Smooth muscle cell (in vitro differentiated cells): ENCODE results near the gene CRX. TPM values are rescaled to one million over a fixed set of nuclear protein-coding genes. Genes with fewer than 3 reads are reported as not detected.
"Not testable (repeated sequence)": the region's sequence is repeated elsewhere in the genome, so short reads cannot be mapped to it uniquely, and the experiment has no call there.

Experiments used
- DNase-seq: peaks from one replicate; lab custom pipeline; 2025; ENCODE audit not compliant: unreplicated experiment; lab: John Stamatoyannopoulos, UW
- H2AFZ ChIP-seq: fragments of 200-600 bp; sonication (generic); 2 replicates; pipeline ENCODE4 v1.6.0; 2016; ENCODE audit warnings: antibody characterized with exemption, low read depth, mild to moderate bottlenecking
- H3F3A ChIP-seq: fragments of 200-600 bp; sonication (generic); 2 replicates; pipeline ENCODE4 v1.6.0; 2017; ENCODE audit warnings: antibody characterized with exemption, low read depth
- H3K27ac ChIP-seq: fragments of 200-600 bp; sonication (generic); 2 replicates; pipeline ENCODE4 v1.5.1; 2016; ENCODE audit warnings: low read depth, mild to moderate bottlenecking
- H3K27me3 ChIP-seq: fragments of 200-600 bp; sonication (generic); 2 replicates; pipeline ENCODE4 v1.6.1; 2016; ENCODE audit warnings: low read depth, mild to moderate bottlenecking
- H3K36me3 ChIP-seq: fragments of 200-600 bp; sonication (generic); 2 replicates; pipeline ENCODE4 v1.5.1; 2016; ENCODE audit warnings: low read depth
- H3K4me1 ChIP-seq: fragments of 200-600 bp; sonication (generic); 2 replicates; pipeline ENCODE4 v1.5.1; 2016; ENCODE audit warnings: low read depth
- H3K4me2 ChIP-seq: fragments of 200-600 bp; sonication (generic); 2 replicates; pipeline ENCODE4 v1.6.0; 2016; ENCODE audit warnings: mild to moderate bottlenecking
- H3K4me3 ChIP-seq: fragments of 200-600 bp; sonication (generic); 2 replicates; pipeline ENCODE4 v1.5.1; 2016; ENCODE audit warnings: mild to moderate bottlenecking
- H3K79me2 ChIP-seq: fragments of 200-600 bp; sonication (generic); 2 replicates; pipeline ENCODE4 v1.6.0; 2016; ENCODE audit warnings: low read depth, mild to moderate bottlenecking
- H3K9ac ChIP-seq: fragments of 200-600 bp; sonication (generic); 2 replicates; pipeline ENCODE4 v1.6.0; 2016; ENCODE audit warnings: low read depth
- H3K9me3 ChIP-seq: fragments of 200-600 bp; sonication (generic); replicated peaks from 2 replicates; pipeline ENCODE4 v1.5.1; 2016; ENCODE audit warnings: low read depth
- H4K20me1 ChIP-seq: fragments of 200-600 bp; sonication (generic); 2 replicates; pipeline ENCODE4 v1.6.0; 2016; ENCODE audit warnings: low read depth
- CTCF ChIP-seq: fragments of 200-600 bp; sonication (generic); IDR thresholded peaks from 2 replicates; pipeline ENCODE4 v1.5.1; 2017; ENCODE audit warnings: borderline replicate concordance, mild to moderate bottlenecking, antibody characterized with exemption; ENCODE audit not compliant: insufficient read depth, poor library complexity, severe bottlenecking
- WGBS: methylation state at CpG from one replicate; pipeline ENCODE4 v1.1.7; 2016; ENCODE audit warnings: low lambda C conversion rate; 5-methylcytosine and 5-hydroxymethylcytosine counted together
- polyA plus RNA-seq: library from polyadenylated mRNA; unstranded; fragments of >200 nt; fragmentation: Nextera tagmentation; extraction: Ambion mirVana; gene quantifications from 2 replicates; pipeline ENCODE4 v1.2.1, GENCODE V29; 2016
- total RNA-seq: library from RNA; depleted of rRNA; stranded (reverse); fragments of >200 nt; gene quantifications from 2 replicates; pipeline ENCODE4 v1.2.3, GENCODE V29; 2014

The CRX gene
- total and polyA plus RNA-seq, 2 experiments from 2014 or later = not detected

- Histone ChIP-seq H3K4me1 (no peaks in the 10 kb centered on the region), H3K4me2 (no peak overlapping the region), H3K79me2 (no peaks in the 10 kb centered on the region), H3K27me3 (no peaks in the 10 kb centered on the region), H3K27ac (no peak overlapping the region), H2AFZ (no peak overlapping the region), H4K20me1 (no peaks in the 10 kb centered on the region), H3K9ac (no peak overlapping the region), H3K4me3 (no peak overlapping the region), H3F3A (no peaks in the 10 kb centered on the region), H3K36me3 (no peaks in the 10 kb centered on the region), H3K9me3 (no peaks in the 10 kb centered on the region)
- WGBS = 95% methylated on average over 15 of the region's 25 CpGs
- DNase-seq = no peak
- no peak for TF ChIP-seq CTCF
These were observed 19.2 kb upstream of the CRX start for GRCh38 chr19:47802521-47803043.

DNA sequence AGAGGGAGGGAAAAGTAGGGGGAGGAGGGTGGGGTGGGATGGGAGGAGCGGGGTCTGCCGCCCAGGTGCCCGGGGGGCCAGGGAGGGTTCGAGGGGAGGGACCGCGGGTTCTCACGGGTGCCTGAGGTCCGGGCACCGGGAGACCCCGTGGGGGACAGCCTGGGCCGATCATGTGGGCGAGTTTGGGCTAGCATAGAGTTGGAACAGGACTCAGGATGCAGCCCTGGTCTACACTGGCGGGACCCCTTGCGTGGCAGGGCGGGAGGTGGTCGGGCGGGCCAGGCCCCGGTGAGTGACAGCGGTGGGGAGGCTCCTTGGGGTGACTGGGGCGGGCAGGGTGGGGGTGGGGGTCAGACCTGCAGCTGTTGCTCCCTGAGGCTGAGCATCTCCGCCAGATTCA, 18.6 kb upstream of the CRX start:
- not testable (repeated sequence) for H3K9me3 ChIP-seq, DNase-seq, H3K4me2 ChIP-seq, H2AFZ ChIP-seq, H3K79me2 ChIP-seq, H4K20me1 ChIP-seq, H3K4me1 ChIP-seq, H3K27ac ChIP-seq, H3K36me3 ChIP-seq, H3K9ac ChIP-seq, H3K4me3 ChIP-seq, H3F3A ChIP-seq, H3K27me3 ChIP-seq
- WGBS = 100% methylated on average over 3 of the region's 21 CpGs

- DNase-seq, H3F3A ChIP-seq, H3K4me3 ChIP-seq, H3K4me1 ChIP-seq, H3K4me2 ChIP-seq, H3K27ac ChIP-seq, H3K36me3 ChIP-seq, H3K79me2 ChIP-seq, H2AFZ ChIP-seq, H3K9ac ChIP-seq, H3K9me3 ChIP-seq, H3K27me3 ChIP-seq, H4K20me1 ChIP-seq: not testable (repeated sequence)
- WGBS = 94% methylated on average over 6 of the region's 12 CpGs
These were observed 18.1 kb upstream of the CRX start for GRCh38 chr19:47803671-47804070.

GRCh38 chr19:47804451-47804850, 17.3 kb upstream of the CRX start, which contains the start of gene TPRX1:
Gene TPRX1, minus strand, starts transcription at chr19:47804551. Its CDS starts 12 bp downstream, at chr19:47804539.
- not testable (repeated sequence) for H3F3A ChIP-seq, H3K27me3 ChIP-seq, H3K4me1 ChIP-seq, H3K4me2 ChIP-seq, H4K20me1 ChIP-seq, H3K27ac ChIP-seq, H3K9me3 ChIP-seq, H3K36me3 ChIP-seq, DNase-seq, H3K79me2 ChIP-seq, H2AFZ ChIP-seq, H3K4me3 ChIP-seq, H3K9ac ChIP-seq
- 83% methylated on average over 5 of the region's 5 CpGs for WGBS

DNA sequence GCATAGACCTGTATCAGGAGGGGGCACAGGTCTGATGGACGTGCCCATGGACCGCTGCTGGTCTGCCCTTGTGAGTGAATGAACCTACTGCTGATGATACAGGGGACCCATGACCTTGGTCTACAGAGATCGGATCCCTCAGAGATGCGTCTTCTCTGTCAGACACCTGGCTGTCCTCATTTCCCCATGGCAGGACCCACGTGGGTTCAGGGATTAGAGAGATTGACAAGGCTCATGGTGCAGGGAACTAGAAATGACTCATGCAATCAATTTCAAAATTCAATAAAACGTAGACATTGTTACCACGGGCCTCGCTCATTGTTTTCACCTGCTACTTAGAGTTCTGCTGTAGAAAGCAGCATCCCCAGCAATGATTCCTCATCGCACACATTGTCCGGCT, 16.4 kb upstream of the CRX start:
- no peak for DNase-seq
- no peak overlapping the region for H2AFZ ChIP-seq
- H3K9ac ChIP-seq = no peak overlapping the region
- no peaks in the 10 kb centered on the region for H3K79me2 ChIP-seq
- no peak overlapping the region for H3K4me3 ChIP-seq
- no peaks in the 10 kb centered on the region for H3F3A ChIP-seq
- TF ChIP-seq CTCF = no peak
- WGBS = 93% methylated on average over 10 of the region's 10 CpGs
- no peaks in the 10 kb centered on the region for H3K9me3 ChIP-seq
- no peak overlapping the region for H3K27ac ChIP-seq
- H3K4me2 ChIP-seq = no peak overlapping the region
- H4K20me1 ChIP-seq = no peaks in the 10 kb centered on the region
- no peaks in the 10 kb centered on the region for H3K27me3 ChIP-seq
- no peaks in the 10 kb centered on the region for H3K4me1 ChIP-seq
- H3K36me3 ChIP-seq = no peaks in the 10 kb centered on the region
